ENCODE results near the gene ABCC6.

The ABCC6 gene

GRCh38 chr16:16108759-16109158, 114.5 kb downstream of the ABCC6 start:
- Histone ChIP-seq H4K8ac (ENCODE audit: low read depth, low read length) (no peak overlapping the region), H3K36me3 (replicated peaks in 1 of 2; ENCODE audit: control insufficient read depth in 2 of 2, insufficient read depth in 2 of 2, low read length in 2 of 2) (peaks cover 14 to 31% of the 10 kb centered on the region in 2 donors), H2BK5ac (ENCODE audit: low read length) (peak overlapping the region; percentile 77), H2BK120ac (ENCODE audit: low read depth, low read length) (no peak overlapping the region), H3K4me2 (ENCODE audit: insufficient read depth, low read length, poor library complexity, severe bottlenecking) (no peak overlapping the region), H3K18ac (ENCODE audit: low read length) (no peak overlapping the region), H3K4ac (ENCODE audit: low read length) (no peak overlapping the region), H3K4me3 (ENCODE audit: low read length in 2 of 2) (no peak overlapping the region), H3K27ac (replicated peaks; ENCODE audit: low read length) (no peak overlapping the region), H2AK5ac (ENCODE audit: low read depth, low read length) (no peak overlapping the region), H4K91ac (ENCODE audit: low read depth, low read length, poor library complexity) (no peak overlapping the region), H2BK12ac (ENCODE audit: low read length) (no peak overlapping the region), H3K9me3 (replicated peaks in 1 of 2; ENCODE audit: control insufficient read depth in 2 of 2, insufficient read depth in 1 of 2, low read depth in 1 of 2, low read length in 2 of 2) (no peaks in the 10 kb centered on the region), H2AFZ (ENCODE audit: low read length) (no peak overlapping the region), H3K23ac (ENCODE audit: low read depth, low read length, poor library complexity) (no peak overlapping the region), H2BK15ac (ENCODE audit: low read length) (no peak overlapping the region), H3K79me1 (ENCODE audit: low read depth, low read length) (no peaks in the 10 kb centered on the region), H3K4me1 (ENCODE audit: control insufficient read depth in 2 of 2, insufficient read depth in 1 of 2, low read depth in 1 of 2, low read length in 2 of 2) (no peaks in the 10 kb centered on the region), H3K9ac (ENCODE audit: low read depth, low read length, poor library complexity) (no peak overlapping the region), H3K27me3 (ENCODE audit: control insufficient read depth in 3 of 3, insufficient read depth in 3 of 3, low read depth in 1 of 3, low read length in 3 of 3) (no peaks in the 10 kb centered on the region), H3K14ac (ENCODE audit: low read length) (no peak overlapping the region)
- DNase-seq (ENCODE audit: low spot score), result no peak
- WGBS, 2 donors (ENCODE audit: extremely low coverage in 2 of 2, insufficient read length in 2 of 2, insufficient replicate concordance in 1 of 2), result no CpG with 5 or more reads among the region's 6 CpGs

- H2BK5ac ChIP-seq (ENCODE audit: low read length), result no peak overlapping the region
- no peak overlapping the region for H2BK12ac ChIP-seq (ENCODE audit: low read length)
- no peak overlapping the region for H2BK120ac ChIP-seq (ENCODE audit: low read depth, low read length)
- WGBS, 2 donors (ENCODE audit: extremely low coverage in 2 of 2, insufficient read length in 2 of 2, insufficient replicate concordance in 1 of 2), result no CpG with 5 or more reads among the region's 6 CpGs
- H3K79me1 ChIP-seq (ENCODE audit: low read depth, low read length), result no peaks in the 10 kb centered on the region
- H3K9me3 ChIP-seq (replicated peaks in 1 of 2; ENCODE audit: control insufficient read depth in 2 of 2, insufficient read depth in 1 of 2, low read depth in 1 of 2, low read length in 2 of 2), result no peaks in the 10 kb centered on the region
- DNase-seq (ENCODE audit: low spot score), result no peak
- H4K8ac ChIP-seq (ENCODE audit: low read depth, low read length), result no peak overlapping the region
- H2AFZ ChIP-seq (ENCODE audit: low read length), result no peak overlapping the region
- H4K91ac ChIP-seq (ENCODE audit: low read depth, low read length, poor library complexity), result no peak overlapping the region
- H3K14ac ChIP-seq (ENCODE audit: low read length), result no peak overlapping the region
- H3K36me3 ChIP-seq (replicated peaks in 1 of 2; ENCODE audit: control insufficient read depth in 2 of 2, insufficient read depth in 2 of 2, low read length in 2 of 2), result peaks cover 14 to 29% of the 10 kb centered on the region in 2 donors
- no peak overlapping the region for H3K4ac ChIP-seq (ENCODE audit: low read length)
- no peaks in the 10 kb centered on the region for H3K27me3 ChIP-seq (ENCODE audit: control insufficient read depth in 3 of 3, insufficient read depth in 3 of 3, low read depth in 1 of 3, low read length in 3 of 3)
- H3K4me3 ChIP-seq (ENCODE audit: low read length in 2 of 2), result no peak overlapping the region
- H3K18ac ChIP-seq (ENCODE audit: low read length), result no peak overlapping the region
- H3K27ac ChIP-seq (replicated peaks; ENCODE audit: low read length), result no peak overlapping the region
- H3K4me2 ChIP-seq (ENCODE audit: insufficient read depth, low read length, poor library complexity, severe bottlenecking), result no peak overlapping the region
- no peak overlapping the region for H3K9ac ChIP-seq (ENCODE audit: low read depth, low read length, poor library complexity)
- no peaks in the 10 kb centered on the region for H3K4me1 ChIP-seq (ENCODE audit: control insufficient read depth in 2 of 2, insufficient read depth in 1 of 2, low read depth in 1 of 2, low read length in 2 of 2)
- H2BK15ac ChIP-seq (ENCODE audit: low read length), result no peak overlapping the region
- H2AK5ac ChIP-seq (ENCODE audit: low read depth, low read length), result no peak overlapping the region
- H3K23ac ChIP-seq (ENCODE audit: low read depth, low read length, poor library complexity), result no peak overlapping the region
Observed at GRCh38 chr16:16107839-16108238, 115.5 kb downstream of the ABCC6 start.

- Histone ChIP-seq H3K4me2 (ENCODE audit: insufficient read depth, low read length, poor library complexity, severe bottlenecking) (no peak overlapping the region), H3K23ac (ENCODE audit: low read depth, low read length, poor library complexity) (no peak overlapping the region), H3K9ac (ENCODE audit: low read depth, low read length, poor library complexity) (no peak overlapping the region), H2BK15ac (ENCODE audit: low read length) (no peak overlapping the region), H4K91ac (ENCODE audit: low read depth, low read length, poor library complexity) (no peak overlapping the region), H3K18ac (ENCODE audit: low read length) (no peak overlapping the region), H2BK120ac (ENCODE audit: low read depth, low read length) (no peak overlapping the region), H2AFZ (ENCODE audit: low read length) (no peak overlapping the region), H2AK5ac (ENCODE audit: low read depth, low read length) (no peak overlapping the region), H2BK5ac (ENCODE audit: low read length) (no peak overlapping the region), H3K79me1 (ENCODE audit: low read depth, low read length) (no peaks in the 10 kb centered on the region), H3K14ac (ENCODE audit: low read length) (no peak overlapping the region), H3K4me3 (ENCODE audit: low read length in 2 of 2) (no peak overlapping the region), H3K9me3 (replicated peaks in 1 of 2; ENCODE audit: control insufficient read depth in 2 of 2, insufficient read depth in 1 of 2, low read depth in 1 of 2, low read length in 2 of 2) (peaks cover 0 to 2% of the 10 kb centered on the region in 2 donors), H2BK12ac (ENCODE audit: low read length) (no peak overlapping the region), H3K4me1 (ENCODE audit: control insufficient read depth in 2 of 2, insufficient read depth in 1 of 2, low read depth in 1 of 2, low read length in 2 of 2) (no peaks in the 10 kb centered on the region), H3K4ac (ENCODE audit: low read length) (no peak overlapping the region), H3K27ac (replicated peaks; ENCODE audit: low read length) (no peak overlapping the region), H3K27me3 (ENCODE audit: control insufficient read depth in 3 of 3, insufficient read depth in 3 of 3, low read depth in 1 of 3, low read length in 3 of 3) (no peaks in the 10 kb centered on the region), H4K8ac (ENCODE audit: low read depth, low read length) (no peak overlapping the region), H3K36me3 (replicated peaks in 1 of 2; ENCODE audit: control insufficient read depth in 2 of 2, insufficient read depth in 2 of 2, low read length in 2 of 2) (peaks cover 4 to 28% of the 10 kb centered on the region in 2 donors)
- WGBS, 2 donors (ENCODE audit: extremely low coverage in 2 of 2, insufficient read length in 2 of 2, insufficient replicate concordance in 1 of 2), result no CpG with 5 or more reads among the region's 6 CpGs
- DNase-seq (ENCODE audit: low spot score), result no peak
Observed at GRCh38 chr16:16106466-16106865, 116.8 kb downstream of the ABCC6 start.

GRCh38 chr16:16105646-16106045, 117.6 kb downstream of the ABCC6 start:
- Histone ChIP-seq H2BK15ac (ENCODE audit: low read length) (no peak overlapping the region), H2BK12ac (ENCODE audit: low read length) (no peak overlapping the region), H3K23ac (ENCODE audit: low read depth, low read length, poor library complexity) (no peak overlapping the region), H3K18ac (ENCODE audit: low read length) (no peak overlapping the region), H3K4me3 (ENCODE audit: low read length in 2 of 2) (no peak overlapping the region), H3K4ac (ENCODE audit: low read length) (no peak overlapping the region), H3K27ac (replicated peaks; ENCODE audit: low read length) (no peak overlapping the region), H3K36me3 (replicated peaks in 1 of 2; ENCODE audit: control insufficient read depth in 2 of 2, insufficient read depth in 2 of 2, low read length in 2 of 2) (peaks cover 3 to 27% of the 10 kb centered on the region in 2 donors), H3K9ac (ENCODE audit: low read depth, low read length, poor library complexity) (no peak overlapping the region), H3K14ac (ENCODE audit: low read length) (no peak overlapping the region), H3K4me2 (ENCODE audit: insufficient read depth, low read length, poor library complexity, severe bottlenecking) (no peak overlapping the region), H2BK120ac (ENCODE audit: low read depth, low read length) (no peak overlapping the region), H3K4me1 (ENCODE audit: control insufficient read depth in 2 of 2, insufficient read depth in 1 of 2, low read depth in 1 of 2, low read length in 2 of 2) (no peaks in the 10 kb centered on the region), H2AK5ac (ENCODE audit: low read depth, low read length) (no peak overlapping the region), H3K79me1 (ENCODE audit: low read depth, low read length) (no peaks in the 10 kb centered on the region), H3K9me3 (replicated peaks in 1 of 2; ENCODE audit: control insufficient read depth in 2 of 2, insufficient read depth in 1 of 2, low read depth in 1 of 2, low read length in 2 of 2) (peaks cover 0 to 2% of the 10 kb centered on the region in 2 donors), H2AFZ (ENCODE audit: low read length) (no peak overlapping the region), H4K8ac (ENCODE audit: low read depth, low read length) (no peak overlapping the region), H4K91ac (ENCODE audit: low read depth, low read length, poor library complexity) (no peak overlapping the region), H2BK5ac (ENCODE audit: low read length) (no peak overlapping the region), H3K27me3 (ENCODE audit: control insufficient read depth in 3 of 3, insufficient read depth in 3 of 3, low read depth in 1 of 3, low read length in 3 of 3) (no peaks in the 10 kb centered on the region)
- no CpG with 5 or more reads among the region's 14 CpGs for WGBS, 2 donors (ENCODE audit: extremely low coverage in 2 of 2, insufficient read length in 2 of 2, insufficient replicate concordance in 1 of 2)
- no peak for DNase-seq (ENCODE audit: low spot score)
